Measurements from ENCODE around the gene NSMF. TPM values are rescaled to one million over a fixed set of nuclear protein-coding genes. Genes with fewer than 3 reads are reported as not detected.

Gene NSMF
- polyA plus RNA-seq, 1 donor from 2014 or later = 3.4 TPM

DNA sequence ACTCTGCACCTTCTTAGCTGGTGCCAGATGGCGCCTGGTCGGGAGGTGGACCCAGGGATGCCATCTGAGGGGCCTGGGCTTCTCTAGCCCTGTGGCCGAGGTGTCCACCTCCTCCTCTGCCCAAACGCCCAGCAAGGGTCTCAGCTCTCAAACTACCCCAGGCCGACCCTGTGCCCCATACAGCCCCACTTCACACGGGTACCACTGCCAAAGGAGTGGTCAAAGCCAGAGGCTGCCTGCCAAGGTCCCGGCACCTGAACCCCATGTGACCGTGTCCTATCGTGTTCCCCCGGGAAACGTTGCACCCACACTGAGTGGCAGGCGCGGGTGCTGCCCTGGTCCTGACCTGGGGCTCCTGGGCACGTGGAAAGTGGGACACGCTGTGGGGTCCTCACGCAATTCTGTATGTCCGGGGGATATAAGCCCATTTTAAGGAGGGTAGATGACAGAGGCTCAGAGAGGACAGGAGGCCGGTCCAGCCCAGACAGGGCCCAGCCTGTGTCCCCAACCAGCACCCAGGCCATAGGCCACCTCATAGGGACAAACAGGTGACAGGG, 19.9 kb downstream of the NSMF start:
- H3K27me3 Mint-ChIP-seq = peaks cover 16% of the 10 kb centered on the region
- H3K4me3 Mint-ChIP-seq = no peak overlapping the region
- peaks cover 3 to 5% (median 4%) of the 10 kb centered on the region in 3 donors for H3K4me1 Mint-ChIP-seq
- H3K9me3 Mint-ChIP-seq = peaks cover 0 to 2% (median 1%) of the 10 kb centered on the region in 3 donors
- H3K36me3 Mint-ChIP-seq = no peaks in the 10 kb centered on the region
- no peak overlapping the region for H3K27ac Mint-ChIP-seq

- Mint-ChIP-seq H3K4me1 (peaks cover 3 to 5% (median 4%) of the 10 kb centered on the region in 3 donors), H3K36me3 (no peaks in the 10 kb centered on the region), H3K27me3 (peaks cover 15% of the 10 kb centered on the region), H3K27ac (no peak overlapping the region), H3K9me3 (peaks cover 0 to 2% (median 1%) of the 10 kb centered on the region in 3 donors), H3K4me3 (no peak overlapping the region)
Measured at GRCh38 chr9:137438591-137439157, 20.5 kb downstream of the NSMF start.

- peaks cover 0 to 1% (median 0%) of the 10 kb centered on the region in 3 donors for H3K9me3 Mint-ChIP-seq
- peaks cover 3 to 4% (median 3%) of the 10 kb centered on the region in 3 donors for H3K4me1 Mint-ChIP-seq
- H3K36me3 Mint-ChIP-seq = no peaks in the 10 kb centered on the region
- no peak overlapping the region for H3K27ac Mint-ChIP-seq
- no peak overlapping the region for H3K4me3 Mint-ChIP-seq
- H3K27me3 Mint-ChIP-seq = peaks cover 11% of the 10 kb centered on the region
Measured at GRCh38 chr9:137437691-137438590, 21.2 kb downstream of the NSMF start.

- Mint-ChIP-seq H3K4me1 (peaks cover 2 to 3% (median 2%) of the 10 kb centered on the region in 3 donors), H3K36me3 (no peaks in the 10 kb centered on the region), H3K27ac (no peak overlapping the region), H3K9me3 (peaks cover 0 to 1% (median 0%) of the 10 kb centered on the region in 3 donors), H3K27me3 (peaks cover 6% of the 10 kb centered on the region), H3K4me3 (no peak overlapping the region)
Measured at GRCh38 chr9:137436761-137437600, 22.2 kb downstream of the NSMF start.

GRCh38 chr9:137435980-137436760, 23.0 kb downstream of the NSMF start:
- no peaks in the 10 kb centered on the region for H3K36me3 Mint-ChIP-seq
- no peak overlapping the region for H3K27ac Mint-ChIP-seq
- no peaks in the 10 kb centered on the region for H3K9me3 Mint-ChIP-seq
- H3K4me1 Mint-ChIP-seq = no peaks in the 10 kb centered on the region
- peaks cover 4% of the 10 kb centered on the region for H3K27me3 Mint-ChIP-seq
- H3K4me3 Mint-ChIP-seq = no peak overlapping the region

DNA sequence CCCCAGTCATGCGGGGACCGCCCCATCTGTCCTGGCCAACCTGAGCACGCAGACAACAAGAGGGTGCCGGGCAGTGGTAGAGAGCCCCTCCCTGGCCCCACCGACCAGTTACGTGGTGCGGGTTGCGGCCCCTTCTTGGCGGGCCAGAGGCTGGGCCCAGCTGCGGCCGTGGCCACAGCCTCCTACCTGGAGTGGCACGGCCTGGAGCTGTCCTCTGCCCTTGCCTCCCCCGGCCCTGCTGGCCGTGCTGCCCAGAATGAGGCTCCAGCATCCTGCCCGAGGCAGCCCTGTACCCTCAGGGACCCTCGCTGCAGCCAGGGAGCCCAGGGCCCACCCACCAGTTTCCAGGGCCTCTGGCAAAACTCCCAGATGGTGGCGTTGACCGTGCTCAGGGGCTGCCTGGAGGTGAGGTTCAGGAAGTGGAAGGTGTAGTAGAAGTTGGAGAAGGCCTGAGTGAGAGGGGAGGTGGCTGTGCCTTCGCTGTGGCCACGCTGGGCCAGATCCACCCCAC, 23.7 kb downstream of the NSMF start:
- Mint-ChIP-seq H3K4me3 (no peak overlapping the region), H3K4me1 (peaks cover 0 to under 1% (median 0%) of the 10 kb centered on the region in 3 donors), H3K27ac (no peak overlapping the region), H3K36me3 (no peaks in the 10 kb centered on the region), H3K27me3 (peaks cover 5% of the 10 kb centered on the region), H3K9me3 (no peaks in the 10 kb centered on the region)

GRCh38 chr9:137434498-137435380, 24.4 kb downstream of the NSMF start:
- Mint-ChIP-seq H3K9me3 (no peaks in the 10 kb centered on the region), H3K27ac (no peak overlapping the region), H3K4me1 (peaks cover 0 to 2% (median 0%) of the 10 kb centered on the region in 3 donors), H3K4me3 (no peak overlapping the region), H3K27me3 (peaks cover 5% of the 10 kb centered on the region), H3K36me3 (no peaks in the 10 kb centered on the region)

- H3K27me3 Mint-ChIP-seq = peaks cover 2% of the 10 kb centered on the region
- H3K4me3 Mint-ChIP-seq = no peak overlapping the region
- H3K27ac Mint-ChIP-seq = no peak overlapping the region
- H3K4me1 Mint-ChIP-seq = peaks cover 0 to 2% (median 0%) of the 10 kb centered on the region in 3 donors
- H3K9me3 Mint-ChIP-seq = no peaks in the 10 kb centered on the region
- H3K36me3 Mint-ChIP-seq = no peaks in the 10 kb centered on the region
Measured at GRCh38 chr9:137433916-137434431, 25.2 kb downstream of the NSMF start.

DNA sequence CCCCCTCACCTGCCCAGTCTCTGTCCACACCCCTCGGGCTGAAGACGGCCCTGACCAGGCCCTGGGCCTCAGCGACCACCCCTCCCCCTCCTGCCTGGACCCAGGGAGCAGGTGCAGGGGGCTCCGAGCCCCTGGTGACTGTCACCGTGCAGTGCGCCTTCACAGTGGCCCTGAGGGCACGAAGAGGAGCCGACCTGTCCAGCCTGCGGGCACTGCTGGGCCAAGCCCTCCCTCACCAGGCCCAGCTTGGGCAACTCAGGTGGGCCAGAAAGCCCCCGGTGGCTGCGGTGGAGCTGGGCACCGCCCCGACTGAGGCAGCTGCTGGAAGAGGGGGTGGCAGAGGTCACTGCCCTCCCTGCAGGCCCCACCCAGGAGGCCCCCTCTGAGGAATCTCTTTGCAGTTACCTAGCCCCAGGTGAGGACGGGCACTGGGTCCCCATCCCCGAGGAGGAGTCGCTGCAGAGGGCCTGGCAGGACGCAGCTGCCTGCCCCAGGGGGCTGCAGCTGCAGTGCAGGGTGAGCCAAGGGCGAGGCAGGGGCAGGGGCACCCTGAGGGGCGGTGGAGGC, 25.7 kb downstream of the NSMF start:
- Mint-ChIP-seq H3K4me1 (peaks cover 0 to 2% (median 0%) of the 10 kb centered on the region in 3 donors), H3K9me3 (no peaks in the 10 kb centered on the region), H3K27ac (no peak overlapping the region), H3K36me3 (no peaks in the 10 kb centered on the region), H3K27me3 (peaks cover 4% of the 10 kb centered on the region), H3K4me3 (no peak overlapping the region)

- H3K27me3 Mint-ChIP-seq = peaks cover 4% of the 10 kb centered on the region
- no peaks in the 10 kb centered on the region for H3K9me3 Mint-ChIP-seq
- no peak overlapping the region for H3K4me3 Mint-ChIP-seq
Measured at GRCh38 chr9:137432687-137433348, 26.3 kb downstream of the NSMF start.

DNA sequence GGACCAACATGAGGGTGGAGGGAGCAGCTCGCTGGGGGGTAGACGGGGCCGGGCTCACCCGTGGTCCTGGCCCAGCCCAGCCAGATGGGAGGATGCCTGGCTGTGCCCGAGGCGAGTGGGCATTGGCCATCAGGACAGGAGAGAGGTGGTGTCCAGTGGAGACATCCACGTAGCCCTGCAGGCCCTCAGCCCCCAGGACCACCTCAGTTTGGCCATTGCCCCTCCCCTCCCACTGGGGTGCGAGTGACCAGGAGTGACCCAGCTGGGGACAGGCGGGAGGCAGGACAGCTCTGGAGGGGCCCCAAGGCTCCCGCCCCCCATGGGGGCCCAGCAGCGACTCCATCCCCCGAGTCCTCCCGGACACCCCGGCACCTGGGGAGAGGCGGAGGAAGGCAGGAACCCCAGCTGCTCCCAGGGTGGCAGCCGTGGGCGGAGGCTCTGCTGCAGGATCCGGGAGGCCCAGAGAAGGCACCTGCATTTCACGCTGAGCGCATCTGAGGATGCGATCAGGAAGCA, 27.7 kb downstream of the NSMF start:
- H3K4me3 Mint-ChIP-seq = no peak overlapping the region
- H3K27me3 Mint-ChIP-seq = peaks cover 4% of the 10 kb centered on the region
- no peaks in the 10 kb centered on the region for H3K9me3 Mint-ChIP-seq
- no peak overlapping the region for H3K27ac Mint-ChIP-seq
- H3K4me1 Mint-ChIP-seq = peaks cover 0 to 2% (median 0%) of the 10 kb centered on the region in 3 donors
- H3K36me3 Mint-ChIP-seq = no peaks in the 10 kb centered on the region

More at GRCh38 chr9:137432687-137433348, 26.3 kb downstream of the NSMF start:
- no peaks in the 10 kb centered on the region for H3K36me3 Mint-ChIP-seq
- peaks cover 0 to 2% (median 0%) of the 10 kb centered on the region in 3 donors for H3K4me1 Mint-ChIP-seq
- no peak overlapping the region for H3K27ac Mint-ChIP-seq
